Vagina (tissue), 2 donors: ENCODE data around the gene ERC2.

Source experiments
- CTCF ChIP-seq, 3 experiments: fragments of 450-650 bp in 2 of 3; fragments of 200-600 bp in 1 of 3; sonication (generic) in 1 of 3; IDR thresholded peaks; one replicate each; pipeline ENCODE4 v1.5.1; 2017 to 2019; ENCODE audit warnings: antibody characterized with exemption in 3 of 3, mild to moderate bottlenecking in 2 of 3, moderate library complexity in 2 of 3
- POLR2A ChIP-seq, 2 donors: fragments of 450-650 bp; IDR thresholded peaks; one replicate each; pipeline ENCODE4 v1.6.1; 2017; ENCODE audit warnings: antibody characterized with exemption in 2 of 2, mild to moderate bottlenecking in 2 of 2, moderate library complexity in 2 of 2
- POLR2AphosphoS5 ChIP-seq, 2 donors: sonication (generic); formaldehyde crosslinking; IDR thresholded peaks; one replicate each; pipeline ENCODE4 v1.9.0; 2017; ENCODE audit warnings: antibody characterized with exemption in 2 of 2, mild to moderate bottlenecking in 2 of 2, low read depth in 1 of 2; ENCODE audit not compliant: insufficient read depth in 1 of 2

GRCh38 chr3:56363720-56364119 is 104.5 kb downstream of the ERC2 start:
- TF ChIP-seq CTCF (IDR thresholded peaks at IDR 0.05) (no peak), POLR2A (IDR thresholded peaks at IDR 0.05) (no peak), POLR2AphosphoS5 (IDR thresholded peaks at IDR 0.05; ENCODE audit: insufficient read depth in 1 of 2, low read depth in 1 of 2) (no peak)
